ENCODE results near the gene SRPX2. TPM values are rescaled to one million over a fixed set of nuclear protein-coding genes. Genes with fewer than 3 reads are reported as not detected.

The SRPX2 gene
- total RNA-seq, 1 donor from 2014 or later = 39.3 TPM

GRCh38 chrX:100606753-100607152 lies 37.2 kb upstream of the SRPX2 start:
- H3K36me3 Mint-ChIP-seq (ENCODE audit: low read depth, unreplicated experiment) = no peaks in the 10 kb centered on the region

DNA sequence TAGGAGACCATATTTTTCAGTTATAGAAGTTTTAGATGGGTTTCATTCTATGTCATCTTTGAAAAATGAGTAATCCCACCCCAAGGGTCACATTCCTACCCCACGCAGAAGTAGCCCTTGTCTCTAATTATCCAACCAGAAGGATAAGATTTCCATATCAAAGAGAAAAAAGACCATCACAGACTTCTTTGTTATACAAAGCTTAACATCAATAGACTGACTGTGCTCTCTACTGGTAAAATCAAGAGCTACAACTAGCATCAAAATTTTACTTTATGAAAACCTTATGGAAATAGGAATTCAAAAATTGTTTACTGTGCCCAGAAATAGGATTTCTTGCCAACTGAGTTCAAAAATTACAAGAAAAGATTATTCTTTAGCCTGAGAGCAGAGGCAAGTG lies 34.4 kb upstream of the SRPX2 start:
- Mint-ChIP-seq H3K27ac (ENCODE audit: unreplicated experiment) (no peak overlapping the region), H3K27me3 (ENCODE audit: low read depth, unreplicated experiment) (no peaks in the 10 kb centered on the region), H3K4me1 (ENCODE audit: low read depth, unreplicated experiment) (peaks cover 2% of the 10 kb centered on the region), H3K9me3 (ENCODE audit: unreplicated experiment) (no peaks in the 10 kb centered on the region), H3K36me3 (ENCODE audit: low read depth, unreplicated experiment) (no peaks in the 10 kb centered on the region), H3K4me3 (ENCODE audit: unreplicated experiment) (no peak overlapping the region)
- DNase-seq (ENCODE audit: low read depth) (no peak), FAIRE-seq (no peak)
- H4K20me1 ChIP-seq (ENCODE audit: insufficient read depth, low read length) = no peaks in the 10 kb centered on the region
- no peaks in the 10 kb centered on the region for H3K79me2 ChIP-seq (ENCODE audit: insufficient read depth, low read length)
- H2AFZ ChIP-seq (ENCODE audit: low read depth, low read length) = no peak overlapping the region
- H3K36me3 ChIP-seq (ENCODE audit: insufficient read depth, low read length) = no peaks in the 10 kb centered on the region
- no peak overlapping the region for H3K9ac ChIP-seq (ENCODE audit: low read length)
- H3K9me3 ChIP-seq (ENCODE audit: insufficient read depth, low read depth, low read length) = no peaks in the 10 kb centered on the region
- H3K4me1 ChIP-seq (ENCODE audit: insufficient read depth, low read length) = no peaks in the 10 kb centered on the region
- no peak overlapping the region for H3K4me3 ChIP-seq (ENCODE audit: insufficient read depth, low read depth, low read length)
- no peak for TF ChIP-seq EZH2 (IDR thresholded peaks at IDR 0.05; ENCODE audit: insufficient read depth, low read length)
- TF ChIP-seq, protein P1, sequence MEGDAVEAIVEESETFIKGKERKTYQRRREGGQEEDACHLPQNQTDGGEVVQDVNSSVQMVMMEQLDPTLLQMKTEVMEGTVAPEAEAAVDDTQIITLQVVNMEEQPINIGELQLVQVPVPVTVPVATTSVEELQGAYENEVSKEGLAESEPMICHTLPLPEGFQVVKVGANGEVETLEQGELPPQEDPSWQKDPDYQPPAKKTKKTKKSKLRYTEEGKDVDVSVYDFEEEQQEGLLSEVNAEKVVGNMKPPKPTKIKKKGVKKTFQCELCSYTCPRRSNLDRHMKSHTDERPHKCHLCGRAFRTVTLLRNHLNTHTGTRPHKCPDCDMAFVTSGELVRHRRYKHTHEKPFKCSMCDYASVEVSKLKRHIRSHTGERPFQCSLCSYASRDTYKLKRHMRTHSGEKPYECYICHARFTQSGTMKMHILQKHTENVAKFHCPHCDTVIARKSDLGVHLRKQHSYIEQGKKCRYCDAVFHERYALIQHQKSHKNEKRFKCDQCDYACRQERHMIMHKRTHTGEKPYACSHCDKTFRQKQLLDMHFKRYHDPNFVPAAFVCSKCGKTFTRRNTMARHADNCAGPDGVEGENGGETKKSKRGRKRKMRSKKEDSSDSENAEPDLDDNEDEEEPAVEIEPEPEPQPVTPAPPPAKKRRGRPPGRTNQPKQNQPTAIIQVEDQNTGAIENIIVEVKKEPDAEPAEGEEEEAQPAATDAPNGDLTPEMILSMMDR (IDR thresholded peaks at IDR 0.05; ENCODE audit: insufficient read depth, low read depth, low read length) = peak; percentile 15
- no peak overlapping the region for H3K27ac ChIP-seq (ENCODE audit: low read depth, low read length)
- no peak overlapping the region for H3K4me2 ChIP-seq (ENCODE audit: low read length)
- H3K27me3 ChIP-seq (ENCODE audit: insufficient read depth, low read length) = no peaks in the 10 kb centered on the region

More at GRCh38 chrX:100606753-100607152, 37.2 kb upstream of the SRPX2 start:
- Histone ChIP-seq H3K9ac (ENCODE audit: low read length) (no peak overlapping the region), H3K27ac (ENCODE audit: low read depth, low read length) (no peak overlapping the region), H4K20me1 (ENCODE audit: insufficient read depth, low read length) (no peaks in the 10 kb centered on the region), H3K9me3 (ENCODE audit: insufficient read depth, low read depth, low read length) (no peaks in the 10 kb centered on the region), H2AFZ (ENCODE audit: low read depth, low read length) (no peak overlapping the region), H3K79me2 (ENCODE audit: insufficient read depth, low read length) (no peaks in the 10 kb centered on the region), H3K4me3 (ENCODE audit: insufficient read depth, low read depth, low read length) (no peak overlapping the region), H3K4me1 (ENCODE audit: insufficient read depth, low read length) (no peaks in the 10 kb centered on the region), H3K4me2 (ENCODE audit: low read length) (no peak overlapping the region), H3K36me3 (ENCODE audit: insufficient read depth, low read length) (no peaks in the 10 kb centered on the region), H3K27me3 (ENCODE audit: insufficient read depth, low read length) (no peaks in the 10 kb centered on the region)
- TF ChIP-seq, protein P1 (IDR thresholded peaks at IDR 0.05; ENCODE audit: insufficient read depth, low read depth, low read length) = no peak
- no peak for TF ChIP-seq EZH2 (IDR thresholded peaks at IDR 0.05; ENCODE audit: insufficient read depth, low read length)
- no peaks in the 10 kb centered on the region for H3K9me3 Mint-ChIP-seq (ENCODE audit: unreplicated experiment)
- H3K4me3 Mint-ChIP-seq (ENCODE audit: unreplicated experiment) = no peak overlapping the region
- H3K27me3 Mint-ChIP-seq (ENCODE audit: low read depth, unreplicated experiment) = no peaks in the 10 kb centered on the region
- no peak overlapping the region for H3K27ac Mint-ChIP-seq (ENCODE audit: unreplicated experiment)
- FAIRE-seq (peak; percentile 43), DNase-seq (ENCODE audit: low read depth) (no peak)
- H3K4me1 Mint-ChIP-seq (ENCODE audit: low read depth, unreplicated experiment) = peaks cover 2% of the 10 kb centered on the region

DNA sequence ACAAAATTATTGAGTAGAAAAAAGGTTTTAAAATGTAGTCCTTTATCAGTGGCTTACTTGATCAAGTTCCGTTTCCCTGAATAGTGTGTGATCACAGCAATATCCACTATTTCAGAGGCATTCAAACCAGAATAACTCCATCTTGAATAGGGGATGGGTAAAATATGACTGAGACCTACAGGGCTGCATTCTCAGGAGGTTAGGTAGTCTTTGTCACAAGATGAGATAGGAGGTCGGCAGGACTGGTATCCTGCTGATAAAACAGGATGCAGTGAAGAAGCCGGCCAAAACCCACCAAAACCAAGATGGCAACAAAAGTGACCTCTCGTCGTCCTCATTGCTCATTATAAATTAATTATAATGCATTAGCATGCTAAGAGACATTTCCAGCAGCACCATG lies 32.0 kb upstream of the SRPX2 start:
- TF ChIP-seq EZH2 (IDR thresholded peaks at IDR 0.05; ENCODE audit: insufficient read depth, low read length) = no peak
- TF ChIP-seq, protein P1 (IDR thresholded peaks at IDR 0.05; ENCODE audit: insufficient read depth, low read depth, low read length) = no peak
- no peak for FAIRE-seq
- no peaks in the 10 kb centered on the region for H3K36me3 Mint-ChIP-seq (ENCODE audit: low read depth, unreplicated experiment)

More for the DNA sequence above, 32.0 kb upstream of the SRPX2 start:
- H3K27me3 Mint-ChIP-seq (ENCODE audit: low read depth, unreplicated experiment) = no peaks in the 10 kb centered on the region
- no peaks in the 10 kb centered on the region for H4K20me1 ChIP-seq (ENCODE audit: insufficient read depth, low read length)
- no peaks in the 10 kb centered on the region for H3K27me3 ChIP-seq (ENCODE audit: insufficient read depth, low read length)
- peaks cover 2% of the 10 kb centered on the region for H3K4me1 ChIP-seq (ENCODE audit: insufficient read depth, low read length)
- no peak overlapping the region for H3K4me2 ChIP-seq (ENCODE audit: low read length)
- H2AFZ ChIP-seq (ENCODE audit: low read depth, low read length) = no peak overlapping the region
- H3K9me3 Mint-ChIP-seq (ENCODE audit: unreplicated experiment) = no peaks in the 10 kb centered on the region
- DNase-seq (ENCODE audit: low read depth) = no peak
- no peaks in the 10 kb centered on the region for H3K79me2 ChIP-seq (ENCODE audit: insufficient read depth, low read length)
- H3K4me1 Mint-ChIP-seq (ENCODE audit: low read depth, unreplicated experiment) = peaks cover 4% of the 10 kb centered on the region
- no peak overlapping the region for H3K9ac ChIP-seq (ENCODE audit: low read length)
- no peak overlapping the region for H3K27ac ChIP-seq (ENCODE audit: low read depth, low read length)
- no peaks in the 10 kb centered on the region for H3K36me3 ChIP-seq (ENCODE audit: insufficient read depth, low read length)
- H3K4me3 Mint-ChIP-seq (ENCODE audit: unreplicated experiment) = no peak overlapping the region
- no peaks in the 10 kb centered on the region for H3K9me3 ChIP-seq (ENCODE audit: insufficient read depth, low read depth, low read length)
- no peak overlapping the region for H3K27ac Mint-ChIP-seq (ENCODE audit: unreplicated experiment)
- no peak overlapping the region for H3K4me3 ChIP-seq (ENCODE audit: insufficient read depth, low read depth, low read length)
